ENCODE results near the gene RHBDL1.

DNA sequence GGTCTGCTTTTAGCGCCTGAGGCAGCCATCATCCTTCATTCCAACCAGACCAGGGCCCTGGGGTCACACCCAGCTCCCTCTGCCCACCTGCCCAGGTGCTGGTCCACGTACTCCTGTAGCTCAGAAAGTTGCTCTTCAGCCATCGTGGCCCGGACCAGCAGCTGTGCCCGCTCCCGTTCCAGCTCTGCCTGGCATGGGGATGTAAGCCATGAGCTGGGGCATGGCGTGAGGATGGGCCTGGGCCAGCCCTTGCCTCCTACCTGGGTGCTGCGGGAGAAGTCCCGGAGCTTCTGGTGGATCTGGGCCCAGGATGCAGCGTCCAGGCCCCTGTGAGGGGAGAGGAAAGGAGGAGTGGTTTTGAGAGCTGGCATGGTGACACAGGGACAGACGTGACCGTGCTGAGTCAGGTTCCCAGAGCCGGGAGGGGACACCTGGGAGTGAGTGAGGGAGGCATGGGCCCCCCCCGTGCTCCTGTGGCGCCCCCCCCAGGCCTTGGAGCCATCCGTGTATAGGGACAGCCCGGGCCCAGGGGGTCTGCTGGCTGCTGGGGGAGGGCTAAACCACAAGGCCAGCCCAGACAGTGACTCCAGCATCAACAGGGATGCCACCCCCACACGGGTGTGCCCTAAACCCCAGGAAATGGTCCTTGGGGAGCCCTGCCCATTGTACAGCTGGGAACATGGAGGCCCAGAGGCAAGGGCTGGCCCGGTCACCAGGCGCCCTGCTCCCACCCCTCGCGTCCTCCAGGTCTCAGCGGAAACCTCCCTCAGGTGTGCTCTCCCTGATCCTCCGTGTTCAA lies 47.6 kb downstream of the RHBDL1 start:
- TF ChIP-seq, protein P1, sequence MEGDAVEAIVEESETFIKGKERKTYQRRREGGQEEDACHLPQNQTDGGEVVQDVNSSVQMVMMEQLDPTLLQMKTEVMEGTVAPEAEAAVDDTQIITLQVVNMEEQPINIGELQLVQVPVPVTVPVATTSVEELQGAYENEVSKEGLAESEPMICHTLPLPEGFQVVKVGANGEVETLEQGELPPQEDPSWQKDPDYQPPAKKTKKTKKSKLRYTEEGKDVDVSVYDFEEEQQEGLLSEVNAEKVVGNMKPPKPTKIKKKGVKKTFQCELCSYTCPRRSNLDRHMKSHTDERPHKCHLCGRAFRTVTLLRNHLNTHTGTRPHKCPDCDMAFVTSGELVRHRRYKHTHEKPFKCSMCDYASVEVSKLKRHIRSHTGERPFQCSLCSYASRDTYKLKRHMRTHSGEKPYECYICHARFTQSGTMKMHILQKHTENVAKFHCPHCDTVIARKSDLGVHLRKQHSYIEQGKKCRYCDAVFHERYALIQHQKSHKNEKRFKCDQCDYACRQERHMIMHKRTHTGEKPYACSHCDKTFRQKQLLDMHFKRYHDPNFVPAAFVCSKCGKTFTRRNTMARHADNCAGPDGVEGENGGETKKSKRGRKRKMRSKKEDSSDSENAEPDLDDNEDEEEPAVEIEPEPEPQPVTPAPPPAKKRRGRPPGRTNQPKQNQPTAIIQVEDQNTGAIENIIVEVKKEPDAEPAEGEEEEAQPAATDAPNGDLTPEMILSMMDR (conservative IDR thresholded peaks at IDR 0.05 in 1 of 2, IDR thresholded peaks at IDR 0.05 in 1 of 2; ENCODE audit: low read depth in 1 of 2, low read length in 2 of 2) = no peak
- no peak for TF ChIP-seq EZH2 (IDR thresholded peaks at IDR 0.05; ENCODE audit: low read length, missing control alignments)

All from fibroblast of lung (primary cell).